PC-9 (cell line): ENCODE data around the gene OR10H4. TPM values are rescaled to one million over a fixed set of nuclear protein-coding genes. Genes with fewer than 3 reads are reported as not detected.
"Not testable (repeated sequence)": the region's sequence is repeated elsewhere in the genome, so short reads cannot be mapped to it uniquely, and the experiment has no call there.

Experiments
- Bru-seq: library from RNA; stranded (reverse); fragments of 400-500 nt; gene quantifications from one replicate; lab custom pipeline; 2021; lab: Mats Ljungman, UMichigan
- BruChase-seq, 2 experiments: library from RNA; stranded (reverse); fragments of 400-500 nt; gene quantifications; one replicate each; lab custom pipeline; 2021; lab: Mats Ljungman, UMichigan
- BruUV-seq: library from RNA; stranded (reverse); fragments of 400-500 nt; replicated peaks from 2 replicates; lab custom pipeline; 2021; lab: Mats Ljungman, UMichigan
- CTCF ChIA-PET: fragments of 300-600 bp; sonication (Branson Sonifier 250); formaldehyde crosslinking; loops from one replicate; lab custom pipeline; 2022; ENCODE audit warnings: antibody characterized with exemption; lab: Charles Lee
- POLR2A ChIA-PET: fragments of 300-600 bp; sonication (Branson Sonifier 250); formaldehyde crosslinking; loops from one replicate; lab custom pipeline; 2022; ENCODE audit warnings: antibody characterized with exemption; ENCODE audit not compliant: unreplicated experiment; lab: Charles Lee
- DNase-seq, 2 experiments: peaks; one replicate each; pipeline versions ENCODE4 v3.0.0 to v3.0.0-alpha.2; 2015 to 2022; ENCODE audit warnings: mixed read lengths in 1 of 2
- H2AFZ ChIP-seq: fragments of 200-600 bp; sonication (generic); 2 replicates; pipeline ENCODE4 v1.8.1; 2017; ENCODE audit warnings: antibody characterized with exemption
- H3F3A ChIP-seq: fragments of 200-600 bp; sonication (generic); 2 replicates; pipeline ENCODE4 v1.8.1; 2017; ENCODE audit warnings: antibody characterized with exemption, mild to moderate bottlenecking, low read depth; ENCODE audit not compliant: insufficient read depth
- H3K27ac ChIP-seq: fragments of 200-600 bp; sonication (generic); 2 replicates; pipeline ENCODE4 v1.6.1; 2016; ENCODE audit warnings: mixed run types
- H3K27me3 ChIP-seq: fragments of 200-600 bp; sonication (generic); 2 replicates; pipeline ENCODE4 v1.6.1; 2016; ENCODE audit warnings: low read depth, mixed run types; ENCODE audit not compliant: insufficient read depth
- H3K36me3 ChIP-seq: fragments of 200-600 bp; sonication (generic); 2 replicates; pipeline ENCODE4 v1.6.1; 2016; ENCODE audit warnings: low read depth, mixed run types
- H3K4me1 ChIP-seq: fragments of 200-600 bp; sonication (generic); replicated peaks from 2 replicates; pipeline ENCODE4 v1.6.1; 2016; ENCODE audit warnings: mixed run types; ENCODE audit not compliant: insufficient read depth
- H3K4me2 ChIP-seq: fragments of 200-600 bp; sonication (generic); 2 replicates; pipeline ENCODE4 v1.6.1; 2017; ENCODE audit warnings: mixed run types
- H3K4me3 ChIP-seq: fragments of 200-600 bp; sonication (generic); 2 replicates; pipeline ENCODE4 v1.6.1; 2016; ENCODE audit warnings: mixed run types
- H3K79me2 ChIP-seq: fragments of 200-600 bp; sonication (generic); 2 replicates; pipeline ENCODE4 v1.6.1; 2017; ENCODE audit warnings: low read depth, mixed run types
- H3K9me2 ChIP-seq: fragments of 200-600 bp; sonication (generic); 2 replicates; pipeline ENCODE4 v1.8.1; 2017; ENCODE audit warnings: mild to moderate bottlenecking; ENCODE audit not compliant: insufficient read depth
- H3K9me3 ChIP-seq: fragments of 200-600 bp; sonication (generic); 2 replicates; pipeline ENCODE4 v1.8.1; 2016; ENCODE audit warnings: low read depth; ENCODE audit not compliant: insufficient read depth
- H4K20me1 ChIP-seq: fragments of 200-600 bp; sonication (generic); 2 replicates; pipeline ENCODE4 v1.8.1; 2017; ENCODE audit not compliant: insufficient read depth
- CTCF ChIP-seq: fragments of 200-600 bp; sonication (generic); conservative IDR thresholded peaks from 2 replicates; pipeline ENCODE4 v1.6.1; 2017; ENCODE audit warnings: mixed run types, antibody characterized with exemption, mild to moderate bottlenecking, moderate library complexity
- EZH2 ChIP-seq: fragments of 200-600 bp; sonication (generic); IDR thresholded peaks from 2 replicates; pipeline ENCODE4 v1.8.0; 2017; ENCODE audit warnings: antibody characterized with exemption, low read depth
- intact Hi-C: fragments of 100-400 bp; cut with micrococcal nuclease; formaldehyde crosslinking; loops from one replicate; pipeline ENCODE4 v1.10.0; 2022; ENCODE audit not compliant: unreplicated experiment
- long read RNA-seq: library from polyadenylated mRNA; stranded (forward); transcript quantifications from one replicate; pipeline ENCODE4 v2.0.0, GENCODE V29; 2022
- total RNA-seq: library from RNA; stranded (reverse); gene quantifications from 2 replicates; pipeline ENCODE4 v1.2.3, GENCODE V29; 2021

OR10H4 gene
- not detected in 2 replicates for total RNA-seq
- not detected for Bru-seq, nascent RNA
- BruChase-seq, experiment 1, labeled RNA remaining after a 2-hour chase, result not detected
- not detected for BruChase-seq, experiment 2, labeled RNA remaining after a 6-hour chase
- long read RNA-seq, result 0 reads

- ChIA-PET CTCF (no interaction called here), POLR2A (interaction anchor here (0.6 kb wide), 1 partner anchor 14 kb away, joined by 3 read pairs; the partner anchor contains the start of gene CYP4F11)
- H3K36me3 ChIP-seq, result no peaks in the 10 kb centered on the region
- H3K4me2 ChIP-seq, result no peak within 1 kb of the TSS
- H3K9me2 ChIP-seq, result no peaks in the 10 kb centered on the region; the same call in 1 of the 2 replicates
- H4K20me1 ChIP-seq, result no peaks in the 10 kb centered on the region
- no TSS peak for BruUV-seq
- TF ChIP-seq EZH2 (no peak), CTCF (no peak)
- H3K27me3 ChIP-seq, result peaks cover 6% of the 10 kb centered on the region; the same call in 1 of the 2 replicates
- H3K9me3 ChIP-seq, result peaks cover 25% of the 10 kb centered on the region
- no peaks in the 10 kb centered on the region for H3F3A ChIP-seq
- H2AFZ ChIP-seq, result no peak within 1 kb of the TSS
- no peaks in the 10 kb centered on the region for H3K4me1 ChIP-seq
- intact Hi-C loops, result no loop called here
- no peak for DNase-seq
- H3K4me3 ChIP-seq, result no peak within 1 kb of the TSS
- H3K79me2 ChIP-seq, result no peaks in the 10 kb centered on the region
- H3K27ac ChIP-seq, result no peak within 1 kb of the TSS
Observed at GRCh38 chr19:15948223-15949058, at the start of gene OR10H4. Gene OR10H4 (plus strand): TSS chr19:15949008. CDS start chr19:15949008, 0 bp downstream.

DNA sequence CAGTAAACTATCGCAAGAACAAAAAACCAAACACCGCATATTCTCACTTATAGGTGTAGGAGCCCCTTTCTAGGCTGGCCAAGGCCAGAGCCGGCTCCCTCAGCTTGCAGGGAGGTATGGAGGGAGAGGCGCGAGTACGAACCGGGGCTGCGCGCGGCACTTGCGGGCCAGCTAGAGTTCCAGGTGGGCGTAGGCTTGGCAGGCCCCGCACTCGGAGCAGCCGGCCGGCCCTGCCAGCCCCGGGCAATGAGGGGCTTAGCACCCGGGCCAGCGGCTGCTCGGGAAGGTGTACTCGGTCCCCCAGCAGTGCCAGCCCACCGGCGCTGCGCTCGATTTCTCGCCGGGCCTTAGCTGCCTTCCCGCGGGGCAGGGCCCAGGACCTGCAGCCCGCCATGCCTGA, 49.2 kb upstream of the OR10H4 start:
- H3F3A ChIP-seq, H3K4me1 ChIP-seq, CTCF ChIA-PET, H3K27ac ChIP-seq, POLR2A ChIA-PET, H3K4me3 ChIP-seq, H2AFZ ChIP-seq, H3K27me3 ChIP-seq, H4K20me1 ChIP-seq, H3K36me3 ChIP-seq, intact Hi-C loops, H3K4me2 ChIP-seq, H3K9me3 ChIP-seq, H3K9me2 ChIP-seq, BruUV-seq, H3K79me2 ChIP-seq, DNase-seq: not testable (repeated sequence)

DNA sequence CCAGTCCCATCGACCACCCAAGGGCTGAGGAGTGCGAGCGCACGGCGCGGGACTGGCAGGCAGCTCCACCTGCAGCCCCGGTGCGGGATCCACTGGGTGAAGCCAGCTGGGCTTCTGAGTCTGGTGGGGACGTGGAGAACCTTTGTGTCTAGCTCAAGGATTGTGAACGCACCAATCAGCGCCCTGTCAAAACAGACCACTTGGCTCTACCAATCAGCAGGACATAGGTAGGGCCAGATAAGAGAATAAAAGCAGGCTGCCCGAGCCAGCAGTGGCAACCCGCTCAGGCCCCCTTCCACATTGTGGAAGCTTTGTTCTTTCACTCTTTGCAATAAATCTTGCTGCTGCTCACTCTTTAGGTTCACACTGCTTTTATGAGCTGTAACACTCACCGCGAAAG, 48.8 kb upstream of the OR10H4 start:
- BruUV-seq, result not testable (repeated sequence)

DNA sequence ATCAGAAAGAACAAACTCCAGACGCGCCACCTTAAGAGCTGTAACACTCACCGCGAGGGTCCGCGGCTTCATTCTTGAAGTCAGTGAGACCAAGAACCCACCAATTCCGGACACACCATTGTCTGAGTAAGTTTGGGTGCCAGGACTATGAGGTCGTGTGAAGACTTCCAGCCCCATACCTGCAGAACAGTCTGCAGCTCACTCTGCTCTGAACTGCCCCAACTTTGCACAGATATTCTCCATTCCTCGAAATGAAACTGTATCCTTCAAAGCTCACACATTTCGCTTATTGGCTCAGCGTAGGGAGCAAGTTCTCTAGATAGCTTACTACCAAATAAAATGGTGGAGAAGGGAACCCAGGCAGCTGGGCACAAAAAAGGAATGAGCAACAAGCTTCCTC, 48.3 kb upstream of the OR10H4 start:
- Histone ChIP-seq H3K4me3 (no peak overlapping the region), H3K4me1 (no peaks in the 10 kb centered on the region), H3K79me2 (no peaks in the 10 kb centered on the region), H3K27ac (no peak overlapping the region), H3K4me2 (no peak overlapping the region), H3F3A (no peaks in the 10 kb centered on the region), H3K36me3 (no peaks in the 10 kb centered on the region), H2AFZ (no peak overlapping the region), H3K9me2 (no peaks in the 10 kb centered on the region), H3K9me3 (no peaks in the 10 kb centered on the region), H4K20me1 (no peaks in the 10 kb centered on the region), H3K27me3 (no peaks in the 10 kb centered on the region)
- intact Hi-C loops, result no loop called here
- ChIA-PET POLR2A (no interaction called here), CTCF (interaction anchor here (0.6 kb wide), 2 partner anchors 71 to 273 kb away, joined by 3 read pairs; no protein-coding TSS in a partner anchor)
- no TSS peak for BruUV-seq
- no peak for DNase-seq
- no peak for TF ChIP-seq CTCF
- TF ChIP-seq EZH2, result no peak

More for the DNA sequence above, 48.8 kb upstream of the OR10H4 start:
- H3K4me2 ChIP-seq, H3K4me1 ChIP-seq, H3F3A ChIP-seq, H3K27me3 ChIP-seq, H3K79me2 ChIP-seq, H4K20me1 ChIP-seq, POLR2A ChIA-PET, DNase-seq, H3K27ac ChIP-seq, H3K9me3 ChIP-seq, H3K36me3 ChIP-seq, H3K9me2 ChIP-seq, intact Hi-C loops, H3K4me3 ChIP-seq, H2AFZ ChIP-seq: not testable (repeated sequence)
- CTCF ChIA-PET, result interaction anchor here (0.6 kb wide), 1 partner anchor 274 kb away, joined by 3 read pairs; no protein-coding TSS in a partner anchor
